Thyroid gland (tissue), 4 donors: ENCODE data around the gene NTMT2. TPM values are rescaled to one million over a fixed set of nuclear protein-coding genes. Genes with fewer than 3 reads are reported as not detected.

Source experiments
- DNase-seq, 2 donors: peaks; one replicate each; pipeline ENCODE4 v3.0.0-alpha.2; 2019
- H3K27ac ChIP-seq, 3 donors: fragments of 200-600 bp; sonication (generic); 1 replicate in 2 of 3; 2 replicates in 1 of 3; pipeline ENCODE4 v1.5.1; 2016 to 2019; ENCODE audit warnings: mild to moderate bottlenecking in 1 of 3, moderate library complexity in 1 of 3
- H3K27me3 ChIP-seq: fragments of 200-600 bp; sonication (generic); one replicate; pipeline ENCODE4 v1.5.1; 2019
- H3K36me3 ChIP-seq, 2 donors: fragments of 200-600 bp; sonication (generic); one replicate each; pipeline ENCODE4 v1.5.1; 2016 to 2019
- H3K4me1 ChIP-seq, 2 donors: fragments of 200-600 bp; sonication (generic); one replicate each; pipeline ENCODE4 v1.5.1; 2017 to 2019
- H3K4me3 ChIP-seq, 3 donors: fragments of 200-600 bp; sonication (generic); replicated peaks in 1 of 3; 1 replicate in 2 of 3; 2 replicates in 1 of 3; pipeline ENCODE4 v1.5.1; 2016; ENCODE audit warnings: mild to moderate bottlenecking in 1 of 3
- H3K9me3 ChIP-seq: fragments of 200-600 bp; sonication (generic); one replicate; pipeline ENCODE4 v1.5.1; 2017
- CTCF ChIP-seq, 6 experiments: fragments of 200-600 bp in 3 of 6; fragments of 450-650 bp in 3 of 6; sonication (generic) in 3 of 6; IDR thresholded peaks; one replicate each; pipeline ENCODE4 v1.5.1; 2016 to 2019; ENCODE audit warnings: antibody characterized with exemption in 6 of 6, mild to moderate bottlenecking in 2 of 6, inconsistent platforms in 1 of 6, moderate library complexity in 1 of 6
- POLR2A ChIP-seq, 2 donors: fragments of 450-650 bp; IDR thresholded peaks; one replicate each; pipeline ENCODE4 v1.6.1; 2017; ENCODE audit warnings: antibody characterized with exemption in 2 of 2, mild to moderate bottlenecking in 2 of 2, moderate library complexity in 1 of 2
- WGBS, 2 donors: methylation state at CpG; one replicate each; pipeline ENCODE4 v1.1.5; 2017; 5-methylcytosine and 5-hydroxymethylcytosine counted together
- intact Hi-C: fragments of 100-400 bp; cut with DNase I; formaldehyde crosslinking; loops from one replicate; pipeline ENCODE4 v1.15.1; 2023
- total RNA-seq, 4 donors: library from RNA; depleted of rRNA; stranded (reverse); fragments of >200 nt; gene quantifications; one replicate each; pipeline ENCODE4 v1.2.3, GENCODE V29; 2016

NTMT2 gene
- total RNA-seq, 4 donors from 2014 or later, result not detected

GRCh38 chr1:170213596-170213995 is 67.8 kb downstream of the NTMT2 start:
- TF ChIP-seq POLR2A (IDR thresholded peaks at IDR 0.05), result no peak
- no peak for TF ChIP-seq CTCF (IDR thresholded peaks at IDR 0.05)
- no peaks in the 10 kb centered on the region for H3K27me3 ChIP-seq
- no peaks in the 10 kb centered on the region for H3K4me1 ChIP-seq
- DNase-seq, result peak in 1 of 2 donors; percentile 2
- H3K27ac ChIP-seq, result peak overlapping the region in 1 of 3 donors; percentile 36
- no peaks in the 10 kb centered on the region for H3K36me3 ChIP-seq
- H3K4me3 ChIP-seq, result no peak overlapping the region
- intact Hi-C loops, result no loop called here
- H3K9me3 ChIP-seq, result no peaks in the 10 kb centered on the region
- WGBS, 2 donors, result 60 to 81% methylated on average over 1 to 6 of the region's 6 CpGs

- peak overlapping the region in 2 of 3 donors; percentile 8 to 20 for H3K27ac ChIP-seq
- no peaks in the 10 kb centered on the region for H3K4me1 ChIP-seq
- H3K4me3 ChIP-seq, result no peak overlapping the region
- H3K9me3 ChIP-seq, result no peaks in the 10 kb centered on the region
- intact Hi-C loops, result no loop called here
- H3K27me3 ChIP-seq, result no peaks in the 10 kb centered on the region
- H3K36me3 ChIP-seq, result no peaks in the 10 kb centered on the region
- 46 to 70% methylated on average over 10 of the region's 10 CpGs for WGBS, 2 donors
- DNase-seq, result no peak
- no peak for TF ChIP-seq CTCF (IDR thresholded peaks at IDR 0.05)
- TF ChIP-seq POLR2A (IDR thresholded peaks at IDR 0.05), result no peak
Observed at GRCh38 chr1:170214117-170215032, 68.6 kb downstream of the NTMT2 start.

- intact Hi-C loops, result no loop called here
- Histone ChIP-seq H3K36me3 (no peaks in the 10 kb centered on the region), H3K4me1 (no peaks in the 10 kb centered on the region), H3K9me3 (no peaks in the 10 kb centered on the region), H3K27me3 (no peaks in the 10 kb centered on the region), H3K4me3 (no peak overlapping the region), H3K27ac (peak overlapping the region in 2 of 3 donors; percentile 8 to 20)
- no peak for TF ChIP-seq CTCF (IDR thresholded peaks at IDR 0.05)
- no peak for TF ChIP-seq POLR2A (IDR thresholded peaks at IDR 0.05)
- 55 to 59% methylated on average over 4 of the region's 4 CpGs for WGBS, 2 donors
- DNase-seq, result no peak
Observed at GRCh38 chr1:170215072-170215885, 69.5 kb downstream of the NTMT2 start.

- intact Hi-C loops, result no loop called here
- no peak overlapping the region for H3K4me3 ChIP-seq
- DNase-seq, result no peak
- TF ChIP-seq CTCF (IDR thresholded peaks at IDR 0.05) (no peak), POLR2A (IDR thresholded peaks at IDR 0.05) (no peak)
- no peaks in the 10 kb centered on the region for H3K9me3 ChIP-seq
- no peak overlapping the region for H3K27ac ChIP-seq
- H3K27me3 ChIP-seq, result no peaks in the 10 kb centered on the region
- no peaks in the 10 kb centered on the region for H3K36me3 ChIP-seq
- WGBS, 2 donors, result 69 to 71% methylated on average over 5 of the region's 5 CpGs
- no peaks in the 10 kb centered on the region for H3K4me1 ChIP-seq
Observed at GRCh38 chr1:170217517-170218256, 71.9 kb downstream of the NTMT2 start.
